GM19099 (cell line): Measurements from ENCODE around the gene NRXN2.

Experiments
- POLR2A ChIP-seq: IDR thresholded peaks from 3 replicates; pipeline ENCODE4 v1.6.1; 2011; ENCODE audit warnings: low read depth; ENCODE audit not compliant: insufficient read length; ENCODE audit errors: extremely low read depth

NRXN2 gene

DNA sequence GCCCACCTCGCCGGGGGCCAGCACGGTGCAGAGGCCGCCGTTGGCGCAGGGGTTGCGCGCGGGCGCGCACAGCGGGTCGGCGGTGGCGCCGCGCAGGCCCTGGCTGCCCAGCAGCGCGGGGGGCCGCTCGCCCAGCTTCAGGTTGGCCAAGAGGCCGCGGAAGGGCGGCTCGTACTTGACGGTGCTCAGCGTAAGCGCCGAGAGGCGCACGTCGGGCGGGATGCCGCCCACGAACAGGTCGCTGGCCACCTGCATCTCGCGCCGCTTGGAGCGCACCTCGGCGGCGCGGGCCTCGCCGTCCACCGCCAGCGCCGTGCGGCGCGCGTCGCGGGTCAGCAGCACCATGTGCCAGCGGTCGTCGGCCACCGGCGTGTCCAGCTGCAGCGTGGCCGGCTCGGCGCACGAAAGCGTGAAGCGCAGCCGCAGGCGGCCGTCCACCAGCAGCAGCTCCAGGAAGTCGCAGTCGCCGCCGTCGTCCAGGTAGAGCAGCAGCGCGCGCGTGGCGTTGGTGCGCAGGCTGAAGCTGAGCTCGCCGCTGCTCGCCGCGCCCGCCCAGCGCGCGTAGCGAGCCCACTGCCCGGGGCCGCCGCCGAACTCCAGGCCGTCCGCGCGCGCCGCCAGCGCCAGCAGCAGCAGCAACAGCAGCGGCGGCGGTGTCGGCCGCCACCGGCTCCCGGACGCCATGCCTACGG, 9.8 kb downstream of the NRXN2 start:
- TF ChIP-seq POLR2A, result no peak

DNA sequence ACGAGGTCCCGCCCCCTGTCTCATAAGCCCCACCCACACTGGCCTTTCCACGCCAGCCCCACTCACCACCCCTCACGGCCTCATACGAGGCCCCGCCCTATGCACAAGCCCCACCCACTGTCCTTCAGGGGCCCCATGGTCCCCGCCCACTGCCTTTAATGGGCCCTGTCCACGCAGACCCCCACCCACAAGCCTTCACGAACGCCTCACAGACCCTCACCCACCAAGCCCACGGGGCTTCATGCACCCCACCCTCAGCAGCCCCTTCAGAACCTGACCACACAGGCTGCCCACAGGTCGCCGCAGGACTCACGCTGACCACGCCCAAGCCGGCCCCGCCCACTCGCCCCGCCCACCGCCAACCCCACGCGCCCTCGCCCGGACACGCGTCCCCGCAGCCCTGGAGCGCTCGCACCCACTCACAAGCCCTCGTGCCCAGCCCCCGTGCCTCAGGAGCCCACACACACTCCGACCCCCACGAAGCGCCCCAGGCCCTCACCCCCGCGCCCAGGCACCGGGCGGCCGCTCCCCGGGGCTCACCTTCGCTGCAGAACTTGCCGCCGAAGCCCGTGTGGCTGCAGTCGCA, 10.5 kb downstream of the NRXN2 start:
- TF ChIP-seq POLR2A, result no peak

- no peak for TF ChIP-seq POLR2A
Observed at GRCh38 chr11:64711956-64712362, 11.0 kb downstream of the NRXN2 start.

- no peak for TF ChIP-seq POLR2A
Observed at GRCh38 chr11:64711138-64711955, 11.7 kb downstream of the NRXN2 start.

DNA sequence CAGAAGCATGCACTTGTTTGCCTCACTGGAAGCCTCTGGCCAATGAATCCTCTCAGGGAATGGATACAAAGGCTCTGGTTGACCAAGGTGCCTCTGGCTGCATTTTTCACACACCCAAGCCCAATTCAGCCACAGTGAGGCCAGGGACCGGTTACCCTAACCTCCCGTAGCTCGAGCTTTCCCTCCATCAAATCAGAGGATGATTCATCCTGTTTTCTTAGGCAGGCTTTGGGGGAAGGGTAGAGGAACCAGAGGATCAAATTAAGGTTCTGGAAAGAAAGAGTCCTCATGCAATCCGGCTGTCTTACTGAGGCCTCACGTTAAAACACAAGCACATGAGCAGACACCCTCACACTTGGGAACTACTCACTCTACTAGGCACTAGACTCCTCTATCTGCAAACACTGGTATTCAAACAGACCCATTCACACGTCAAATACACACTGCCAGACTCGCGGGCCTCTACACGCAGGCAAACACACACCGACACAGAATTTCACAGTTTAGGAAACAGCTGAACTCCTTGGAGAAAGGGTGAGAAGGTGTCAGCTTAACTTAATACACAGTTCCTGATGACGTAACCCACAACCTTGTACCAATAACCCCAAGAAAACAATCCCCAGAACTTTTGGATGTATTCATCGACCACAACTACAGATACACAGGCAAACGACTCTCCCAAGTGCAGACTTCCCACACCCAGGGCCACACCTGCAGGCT, 12.4 kb downstream of the NRXN2 start:
- no peak for TF ChIP-seq POLR2A

DNA sequence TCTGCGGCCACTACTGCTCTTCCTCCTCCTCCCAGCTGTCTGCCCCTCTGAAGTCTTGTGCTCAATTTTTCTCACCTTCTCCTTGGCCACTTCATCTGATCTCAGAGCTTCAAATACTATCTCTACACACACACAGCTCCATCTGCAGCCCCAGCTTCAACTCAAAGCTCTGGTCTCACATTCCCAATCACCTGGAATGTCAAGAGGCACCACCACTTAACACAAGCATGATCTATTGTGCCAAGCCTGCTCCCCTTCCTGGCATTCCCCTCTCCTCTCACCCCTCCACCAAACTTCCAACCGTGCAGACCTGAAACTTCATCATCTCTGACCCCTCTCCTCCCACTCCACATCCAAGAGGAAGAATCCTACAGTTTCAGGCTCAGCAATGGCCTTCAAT, 17.5 kb downstream of the NRXN2 start:
- no peak for TF ChIP-seq POLR2A

DNA sequence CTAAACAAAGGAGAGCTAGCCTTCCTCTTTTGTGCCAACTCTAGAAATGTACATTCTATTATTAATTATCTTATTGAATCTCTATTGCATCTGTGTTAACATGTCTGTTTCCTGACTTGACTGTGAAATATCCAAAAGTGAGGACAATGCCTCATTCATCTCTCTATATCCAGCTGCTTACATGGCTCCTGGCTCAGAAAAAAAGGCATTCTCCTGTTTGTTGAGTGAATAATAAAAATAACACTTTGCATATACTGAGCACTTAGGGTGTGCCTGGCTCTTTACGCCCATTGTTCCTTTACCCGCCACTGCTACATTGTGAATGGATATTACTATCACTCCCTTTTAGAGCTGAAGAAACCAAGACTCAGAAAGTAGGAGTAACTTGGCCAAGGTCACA, 19.9 kb downstream of the NRXN2 start:
- no peak for TF ChIP-seq POLR2A

DNA sequence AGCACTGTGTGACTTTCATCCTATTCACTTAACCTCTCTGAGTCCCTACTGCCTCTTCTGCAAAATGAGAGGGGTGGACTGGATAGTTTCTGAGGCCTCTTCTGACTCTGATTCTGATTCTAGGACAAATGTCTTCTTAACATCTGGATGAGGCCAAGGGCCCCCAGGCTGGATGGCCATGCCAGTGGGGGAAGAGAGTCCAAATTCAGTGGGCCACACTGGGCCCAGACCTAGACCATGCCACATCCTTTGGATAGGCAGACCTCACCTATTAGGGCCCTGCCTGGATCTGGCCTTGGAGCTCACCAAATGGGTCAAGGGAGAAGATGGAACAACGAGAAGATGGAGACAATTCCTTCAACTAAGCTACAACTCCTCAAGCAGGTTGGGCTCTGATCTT, 24.6 kb downstream of the NRXN2 start:
- TF ChIP-seq POLR2A, result no peak

DNA sequence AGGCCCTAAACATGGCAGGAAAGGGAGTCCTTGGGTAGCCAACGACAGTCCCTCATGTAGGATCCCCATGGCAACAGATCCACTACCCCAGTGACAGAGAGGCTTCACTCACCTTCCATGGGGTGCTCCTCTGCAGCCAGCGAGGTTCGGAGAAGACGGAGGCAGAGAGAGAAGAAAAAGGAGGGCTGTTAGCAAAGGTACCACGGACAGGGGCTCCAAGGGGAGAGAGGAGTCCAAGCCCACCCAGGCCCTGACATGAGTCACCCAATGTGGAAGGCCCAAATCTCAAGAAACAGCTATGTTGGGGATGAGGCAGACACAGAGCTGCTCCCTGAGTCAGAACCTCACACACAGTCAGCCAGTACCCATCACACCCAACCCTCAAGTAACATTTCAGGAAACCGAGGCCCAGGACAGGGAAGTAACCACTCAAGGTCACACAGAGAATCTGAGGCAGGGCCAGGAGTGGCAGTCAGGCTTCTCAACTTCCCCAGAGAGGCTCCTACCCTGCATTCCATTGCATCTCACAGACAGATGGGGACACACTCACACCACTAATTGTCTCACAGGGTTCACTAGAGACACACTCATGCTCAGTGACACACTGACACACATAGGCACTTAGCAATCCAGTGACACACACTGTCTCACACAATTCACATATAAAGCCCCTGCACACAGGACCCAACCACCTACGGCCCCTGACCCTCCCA, 25.2 kb downstream of the NRXN2 start:
- no peak for TF ChIP-seq POLR2A

- TF ChIP-seq POLR2A, result no peak
Observed at GRCh38 chr11:64696045-64696444, 27.0 kb downstream of the NRXN2 start.

DNA sequence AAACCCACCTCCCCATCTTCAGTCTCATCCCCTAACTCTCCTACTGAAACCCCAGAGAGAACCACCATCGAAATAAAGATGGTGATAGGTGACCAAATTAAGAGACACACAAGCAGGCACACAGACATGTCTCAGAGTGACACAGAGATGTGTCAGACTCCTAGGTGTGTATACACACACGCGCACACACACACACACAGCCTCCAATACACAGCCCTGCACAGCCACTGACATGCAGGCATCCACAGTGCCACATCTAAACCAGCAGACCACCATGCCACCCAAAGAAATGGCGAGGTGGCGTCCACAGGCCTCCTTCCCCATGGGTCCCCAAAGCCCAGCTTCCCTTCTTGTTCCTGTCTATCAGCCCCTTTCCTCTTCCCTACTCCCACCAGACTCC, 27.4 kb downstream of the NRXN2 start:
- TF ChIP-seq POLR2A, result no peak

DNA sequence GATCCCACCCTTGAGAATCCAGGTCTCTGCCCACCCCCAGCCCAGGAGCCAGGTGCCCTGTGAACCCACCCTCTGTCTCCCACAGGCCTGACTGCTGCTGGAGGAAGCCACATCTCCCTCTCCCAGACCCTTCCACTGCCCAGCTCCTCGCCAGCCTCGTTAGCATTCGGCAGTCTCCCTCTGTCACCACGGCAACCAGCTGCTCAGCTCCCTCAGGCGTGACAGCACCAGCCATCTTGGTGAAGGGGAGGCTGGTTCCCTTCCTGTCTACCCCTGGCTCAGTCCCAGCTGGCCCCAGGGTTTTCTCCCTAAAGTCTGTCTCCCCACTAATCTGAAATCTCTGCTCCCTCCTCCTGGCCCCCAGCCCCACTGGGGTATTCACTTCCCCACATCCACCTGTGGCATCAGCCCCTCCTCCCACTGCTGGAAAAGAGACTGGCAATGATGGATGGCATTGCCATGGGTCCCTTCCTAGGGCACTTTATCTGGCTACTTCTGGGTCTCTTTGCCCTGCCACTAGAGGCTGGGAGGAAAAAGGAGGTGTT, 28.1 kb downstream of the NRXN2 start:
- TF ChIP-seq POLR2A, result no peak

GRCh38 chr11:64694026-64694755, 28.8 kb downstream of the NRXN2 start:
- TF ChIP-seq POLR2A, result no peak
